Mononuclear cell (primary cell): ENCODE data around the gene ZNF287. TPM values are rescaled to one million over a fixed set of nuclear protein-coding genes. Genes with fewer than 3 reads are reported as not detected.
"Not testable (repeated sequence)": the region's sequence is repeated elsewhere in the genome, so short reads cannot be mapped to it uniquely, and the experiment has no call there.

ENCODE experiments used
- H3K27me3 ChIP-seq: 2 replicates; pipeline ENCODE4 v1.6.0; 2011; ENCODE audit warnings: low read length, control low read depth; ENCODE audit not compliant: insufficient read depth
- H3K4me1 ChIP-seq: 2 replicates; pipeline ENCODE4 v1.5.1; 2011; ENCODE audit warnings: mild to moderate bottlenecking, low read length, control low read depth; ENCODE audit not compliant: insufficient read depth
- H3K4me3 ChIP-seq: 2 replicates; pipeline ENCODE4 v1.5.1; 2011; ENCODE audit warnings: mild to moderate bottlenecking, low read length, moderate library complexity
- H3K9me3 ChIP-seq: 2 replicates; pipeline ENCODE4 v1.5.1; 2011; ENCODE audit warnings: low read depth, mild to moderate bottlenecking, control low read depth, low read length
- total RNA-seq: library from RNA; depleted of rRNA; stranded (reverse); fragments of >200 nt; gene quantifications from one replicate; pipeline ENCODE4 v1.2.3, GENCODE V29; 2012

Gene ZNF287
- total RNA-seq, 1 donor, result 3.3 TPM

DNA sequence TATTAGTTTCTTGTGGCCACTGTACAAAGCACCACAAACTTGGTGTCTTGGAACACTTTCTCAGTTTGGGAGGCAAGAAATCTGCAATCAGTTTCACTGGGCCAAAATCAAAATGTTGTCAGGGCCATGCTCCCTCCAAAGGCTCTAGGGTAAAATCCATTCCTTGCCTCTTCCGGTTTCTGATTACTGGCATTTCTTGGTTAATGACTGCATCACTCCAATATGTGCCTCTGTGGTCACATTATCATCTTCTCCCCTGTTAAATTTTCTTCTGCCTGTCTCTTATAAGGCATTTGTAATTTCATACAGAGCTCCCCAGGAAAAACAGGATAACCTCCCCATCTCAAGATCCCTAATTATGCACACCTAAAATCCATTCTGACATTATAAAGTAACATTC lies 34.8 kb downstream of the ZNF287 start:
- Histone ChIP-seq H3K4me3 (no peak overlapping the region), H3K9me3 (no peaks in the 10 kb centered on the region), H3K4me1 (peaks cover 7% of the 10 kb centered on the region), H3K27me3 (peaks cover 6% of the 10 kb centered on the region)

DNA sequence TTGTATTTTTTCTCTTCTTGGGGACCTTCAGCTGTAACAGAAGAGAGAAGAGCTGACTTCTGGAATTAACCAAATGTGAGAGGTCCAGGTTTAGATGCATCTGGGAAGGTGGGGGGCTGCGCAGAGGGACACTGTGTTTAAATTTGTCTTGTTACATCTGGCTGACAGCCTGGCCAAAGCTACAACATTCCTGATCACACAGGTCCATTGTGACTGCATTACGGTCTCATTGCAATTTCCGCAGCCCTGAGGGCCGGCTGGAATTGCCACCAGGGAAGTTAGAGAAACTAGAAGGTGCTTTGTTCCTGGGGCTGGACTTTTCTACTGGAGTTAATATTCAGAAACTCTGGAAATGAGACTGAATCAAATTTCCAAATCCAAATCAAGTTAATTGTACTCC lies 39.1 kb downstream of the ZNF287 start:
- H3K9me3 ChIP-seq, result no peaks in the 10 kb centered on the region
- H3K27me3 ChIP-seq, result peaks cover 19% of the 10 kb centered on the region
- no peaks in the 10 kb centered on the region for H3K4me1 ChIP-seq
- no peak overlapping the region for H3K4me3 ChIP-seq

DNA sequence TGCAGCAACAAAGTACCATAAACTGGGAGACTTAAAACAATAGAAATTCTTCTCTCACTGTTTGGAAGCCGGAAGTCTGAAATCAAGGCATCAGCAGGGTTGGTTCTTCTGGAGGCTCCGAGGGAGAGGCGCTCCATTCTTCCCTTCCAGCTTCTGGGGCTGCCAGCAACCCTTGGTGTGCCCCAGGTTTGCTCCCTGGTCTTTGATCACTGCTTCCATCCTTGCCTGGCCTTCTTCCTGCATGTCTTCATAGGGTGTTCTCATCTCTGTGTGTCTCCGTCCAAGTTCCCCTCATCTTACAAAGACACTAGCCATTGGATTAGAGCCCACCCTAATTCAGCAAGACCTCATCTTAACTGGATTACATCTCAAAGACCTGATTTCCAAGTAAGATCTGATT lies 41.7 kb downstream of the ZNF287 start:
- Histone ChIP-seq H3K4me3 (no peak overlapping the region), H3K4me1 (no peaks in the 10 kb centered on the region), H3K27me3 (peaks cover 19% of the 10 kb centered on the region), H3K9me3 (no peaks in the 10 kb centered on the region)

DNA sequence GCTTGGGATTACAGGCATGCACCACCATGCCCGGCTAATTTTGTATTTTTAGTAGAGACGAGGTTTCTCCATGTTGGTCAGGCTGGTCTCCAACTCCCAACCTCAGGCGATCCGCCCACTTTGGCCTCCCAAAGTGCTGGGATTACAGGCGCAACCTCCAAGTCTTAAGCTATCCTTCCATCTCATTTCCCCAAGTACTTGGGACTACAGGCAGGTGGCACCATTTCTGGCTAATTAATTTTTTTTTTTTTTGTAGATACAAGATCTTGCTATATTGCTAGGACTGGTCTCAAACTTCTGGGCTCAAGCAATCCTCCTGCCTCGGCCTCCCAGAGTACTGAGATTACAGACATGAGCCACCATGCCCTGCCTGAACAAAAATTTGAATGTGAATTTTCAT lies 43.4 kb downstream of the ZNF287 start:
- not testable (repeated sequence) for H3K9me3 ChIP-seq, H3K4me1 ChIP-seq, H3K4me3 ChIP-seq

DNA sequence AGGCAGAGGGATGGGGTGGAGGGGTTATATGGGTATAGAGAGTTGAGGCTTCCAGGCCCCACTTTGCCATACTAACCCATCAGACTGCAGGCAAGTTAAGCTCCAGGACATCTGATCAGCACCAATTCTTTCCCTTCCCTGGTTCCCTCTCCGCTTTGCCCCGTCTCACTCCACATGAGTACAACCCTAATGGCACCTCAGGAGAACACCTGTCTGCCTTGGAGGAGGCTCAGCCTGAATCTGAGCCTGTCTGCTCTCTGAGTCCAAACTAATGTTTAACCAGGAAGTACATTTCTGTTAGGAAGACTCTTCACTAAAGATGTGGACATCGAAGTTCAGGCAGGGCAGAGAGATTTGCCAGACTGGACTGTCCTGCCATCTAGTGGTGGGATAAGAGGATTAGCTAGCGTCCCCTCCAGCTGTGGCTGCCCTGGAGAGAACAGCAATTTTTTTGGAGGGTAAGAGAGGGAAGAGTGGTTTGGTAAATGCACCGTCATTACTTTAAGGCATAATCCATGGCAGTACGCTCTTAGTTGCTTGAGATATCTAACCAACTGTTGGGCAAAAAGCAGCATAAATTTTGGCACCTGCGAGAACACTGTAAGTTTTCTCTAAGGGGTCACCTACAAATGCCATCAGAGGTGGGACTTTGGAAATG lies 47.8 kb downstream of the ZNF287 start:
- Histone ChIP-seq H3K4me3 (no peak overlapping the region), H3K27me3 (peaks cover 2% of the 10 kb centered on the region), H3K9me3 (no peaks in the 10 kb centered on the region), H3K4me1 (peaks cover 9% of the 10 kb centered on the region)

More for the DNA sequence above, 43.4 kb downstream of the ZNF287 start:
- H3K27me3 ChIP-seq, result peaks cover 19% of the 10 kb centered on the region

DNA sequence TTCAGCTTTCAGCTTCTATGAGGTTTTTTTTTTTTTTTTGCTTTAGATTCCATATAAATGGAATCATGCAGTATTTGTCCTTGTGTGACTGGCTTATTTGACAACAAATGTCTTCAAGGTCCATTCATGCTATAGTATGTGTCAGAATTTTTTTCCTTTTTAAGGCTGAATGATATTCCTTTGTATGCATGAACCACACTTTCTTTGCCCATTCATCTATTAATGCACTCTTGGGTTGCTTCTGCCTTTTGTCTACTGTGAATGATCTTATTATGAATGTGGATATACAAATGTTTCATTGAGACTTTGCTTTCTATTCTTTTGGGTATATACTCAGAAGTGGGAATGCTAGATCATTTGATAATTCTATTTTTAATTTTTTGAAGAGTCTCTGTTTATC lies 50.0 kb downstream of the ZNF287 start:
- Histone ChIP-seq H3K9me3 (no peaks in the 10 kb centered on the region), H3K4me1 (peaks cover 29% of the 10 kb centered on the region), H3K27me3 (peaks cover 2% of the 10 kb centered on the region), H3K4me3 (no peak overlapping the region)

DNA sequence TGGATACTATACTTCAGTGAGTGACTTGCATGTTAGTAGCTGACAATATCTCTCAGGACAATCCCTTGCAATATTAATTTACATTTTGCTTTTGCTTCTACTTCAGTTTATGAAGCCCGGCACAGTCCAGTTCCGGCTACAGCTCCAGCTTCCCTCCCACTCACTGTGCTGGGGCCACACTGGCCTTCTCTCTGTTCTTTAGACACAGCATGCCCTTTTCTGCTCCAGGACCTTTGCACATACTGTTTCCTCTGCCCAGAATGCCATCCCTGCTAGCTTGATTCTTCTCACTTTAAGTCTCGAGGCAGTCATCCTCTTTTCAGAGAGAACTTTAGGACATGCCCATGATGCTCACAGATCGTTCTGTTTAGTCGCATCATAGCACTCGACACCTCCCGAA lies 51.5 kb downstream of the ZNF287 start:
- Histone ChIP-seq H3K9me3 (no peaks in the 10 kb centered on the region), H3K27me3 (peaks cover 2% of the 10 kb centered on the region), H3K4me3 (no peak overlapping the region), H3K4me1 (peaks cover 44% of the 10 kb centered on the region)

DNA sequence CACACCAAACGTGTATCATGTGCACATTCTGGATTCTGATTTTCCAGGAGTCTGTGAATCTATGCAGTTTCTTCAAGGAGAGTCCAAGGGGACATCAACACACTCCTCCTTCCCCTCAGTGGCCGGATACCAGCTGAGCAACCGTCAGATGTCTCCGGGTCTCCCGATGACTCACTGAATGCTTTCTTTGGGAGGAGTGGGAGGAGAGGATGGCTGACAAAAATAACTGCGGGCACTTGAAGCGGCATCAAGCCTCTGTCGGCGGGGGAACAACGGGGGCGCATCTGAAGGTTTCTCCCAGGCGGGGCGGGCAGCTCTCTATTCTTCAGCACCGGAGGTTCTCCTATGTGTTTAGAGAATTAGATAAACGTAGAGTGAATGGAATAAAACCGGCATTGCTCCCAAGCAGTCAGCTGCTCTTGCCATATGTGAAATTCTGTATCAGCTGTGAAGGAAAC lies 52.4 kb downstream of the ZNF287 start:
- no peaks in the 10 kb centered on the region for H3K9me3 ChIP-seq
- peaks cover 53% of the 10 kb centered on the region for H3K4me1 ChIP-seq
- peaks cover 2% of the 10 kb centered on the region for H3K27me3 ChIP-seq
- no peak overlapping the region for H3K4me3 ChIP-seq

DNA sequence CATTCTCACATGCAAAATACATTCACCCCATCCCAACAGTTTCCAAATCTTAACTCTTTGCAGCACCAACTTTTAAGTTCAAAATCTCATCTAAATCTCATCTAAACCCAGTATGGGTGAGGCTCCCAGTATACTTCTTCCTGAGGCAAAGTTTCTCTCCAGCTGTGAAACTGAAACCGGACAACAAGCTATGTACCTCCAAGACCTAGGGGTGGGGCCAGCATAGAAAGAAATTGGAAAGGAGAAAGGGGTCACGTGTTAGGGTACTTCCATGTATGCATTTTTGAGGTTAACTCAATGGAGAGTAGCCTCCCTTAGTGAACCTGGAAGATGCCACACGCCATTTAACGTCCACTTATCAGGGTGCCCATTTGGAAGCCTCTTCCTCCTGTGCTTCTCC lies 53.1 kb downstream of the ZNF287 start:
- Histone ChIP-seq H3K27me3 (peaks cover 2% of the 10 kb centered on the region), H3K4me3 (no peak overlapping the region), H3K4me1 (peaks cover 57% of the 10 kb centered on the region), H3K9me3 (no peaks in the 10 kb centered on the region)

DNA sequence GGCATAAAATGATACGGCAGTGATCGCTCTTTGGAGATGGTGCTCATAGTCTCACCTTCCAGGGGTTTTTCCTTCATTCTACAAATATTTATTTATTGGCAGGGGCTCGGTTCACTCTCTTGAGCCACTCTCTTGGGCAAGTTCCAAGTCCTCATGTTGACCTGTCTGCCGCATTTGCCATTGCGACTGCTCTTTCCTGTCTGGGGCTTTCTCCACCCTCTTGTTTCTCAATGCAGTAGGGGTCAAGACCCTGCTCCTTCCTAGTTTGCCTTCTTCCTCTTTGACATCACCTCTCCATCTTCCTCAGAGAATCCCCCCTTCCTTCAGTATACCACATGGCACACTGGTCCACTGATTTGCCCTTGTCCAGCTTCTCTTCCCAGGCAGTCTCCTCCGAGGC lies 55.1 kb downstream of the ZNF287 start:
- H3K4me3 ChIP-seq, result no peak overlapping the region
- H3K27me3 ChIP-seq, result peaks cover 2% of the 10 kb centered on the region
- no peaks in the 10 kb centered on the region for H3K9me3 ChIP-seq
- H3K4me1 ChIP-seq, result peaks cover 69% of the 10 kb centered on the region

DNA sequence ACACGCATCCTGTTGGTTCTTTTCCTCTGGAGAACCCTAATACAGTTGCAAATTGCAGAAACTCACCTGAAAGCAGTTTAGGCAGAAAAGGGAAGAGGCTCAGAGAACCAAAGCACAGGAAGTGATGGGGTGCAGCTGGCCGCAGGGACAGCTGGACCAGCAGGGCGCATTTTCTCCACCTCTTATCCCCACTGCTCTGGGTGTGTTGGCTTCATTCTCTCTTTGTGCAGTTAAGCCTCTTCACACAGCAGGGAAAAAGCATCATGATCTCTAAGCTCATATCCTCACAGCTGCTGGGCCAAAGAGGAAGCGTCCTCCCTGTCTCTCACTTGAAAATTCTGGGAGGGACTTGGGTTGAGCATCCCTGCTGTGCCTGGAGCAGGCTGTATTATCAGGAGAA lies 57.0 kb downstream of the ZNF287 start:
- Histone ChIP-seq H3K4me1 (peaks cover 69% of the 10 kb centered on the region), H3K4me3 (no peak overlapping the region), H3K27me3 (no peaks in the 10 kb centered on the region), H3K9me3 (no peaks in the 10 kb centered on the region)

DNA sequence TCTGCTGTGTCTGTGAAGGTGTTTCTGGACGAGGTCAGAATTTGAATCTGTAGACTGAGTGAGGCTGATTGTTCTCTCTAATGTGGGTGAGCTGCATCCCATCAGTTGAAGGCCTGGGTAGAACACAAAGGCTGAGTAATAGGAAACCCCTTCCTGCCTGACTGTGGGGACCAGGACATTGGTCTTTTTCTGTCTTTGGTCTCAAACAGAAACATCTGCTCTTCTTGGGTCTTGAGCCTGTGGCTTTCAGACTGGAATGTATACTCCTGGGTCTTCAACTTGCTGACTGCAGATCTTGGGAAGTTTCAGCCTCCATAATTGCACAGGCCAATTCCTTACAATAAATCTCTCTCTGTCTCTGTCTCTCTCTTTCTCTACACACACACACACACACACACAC lies 57.4 kb downstream of the ZNF287 start:
- H3K4me3 ChIP-seq, result no peak overlapping the region
- no peaks in the 10 kb centered on the region for H3K27me3 ChIP-seq
- H3K4me1 ChIP-seq, result peaks cover 69% of the 10 kb centered on the region
- no peaks in the 10 kb centered on the region for H3K9me3 ChIP-seq

DNA sequence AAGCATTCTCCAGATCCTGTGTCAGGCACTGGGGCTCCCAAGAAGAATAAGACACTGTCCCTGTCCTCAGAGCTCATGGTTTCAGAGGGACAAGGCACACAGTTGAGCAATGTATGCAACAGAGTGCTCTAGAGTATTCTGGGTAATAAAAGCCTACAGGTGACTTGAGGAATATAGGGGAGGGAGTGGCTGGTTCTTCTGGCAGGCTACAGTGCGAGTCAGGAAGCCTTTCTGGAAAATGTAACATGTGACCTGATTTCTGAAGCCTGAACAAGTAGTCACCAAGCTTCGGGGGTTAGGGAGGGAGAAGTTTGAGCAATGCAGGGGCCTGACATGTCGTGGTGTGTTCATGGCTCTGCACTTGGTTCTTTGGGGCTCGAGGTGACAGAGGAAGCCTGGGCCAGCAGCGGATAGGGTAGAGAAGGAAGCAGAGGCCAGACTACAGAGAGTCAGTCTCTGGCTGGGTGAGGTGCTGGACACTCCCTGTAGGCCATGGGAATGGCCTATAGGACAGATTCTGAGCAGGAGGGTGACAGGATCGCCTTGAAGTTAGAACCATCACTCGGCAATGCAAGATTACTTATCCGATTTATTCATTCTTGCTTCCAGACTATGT lies 61.0 kb downstream of the ZNF287 start:
- Histone ChIP-seq H3K4me3 (no peak overlapping the region), H3K27me3 (no peaks in the 10 kb centered on the region), H3K4me1 (peaks cover 38% of the 10 kb centered on the region), H3K9me3 (no peaks in the 10 kb centered on the region)

DNA sequence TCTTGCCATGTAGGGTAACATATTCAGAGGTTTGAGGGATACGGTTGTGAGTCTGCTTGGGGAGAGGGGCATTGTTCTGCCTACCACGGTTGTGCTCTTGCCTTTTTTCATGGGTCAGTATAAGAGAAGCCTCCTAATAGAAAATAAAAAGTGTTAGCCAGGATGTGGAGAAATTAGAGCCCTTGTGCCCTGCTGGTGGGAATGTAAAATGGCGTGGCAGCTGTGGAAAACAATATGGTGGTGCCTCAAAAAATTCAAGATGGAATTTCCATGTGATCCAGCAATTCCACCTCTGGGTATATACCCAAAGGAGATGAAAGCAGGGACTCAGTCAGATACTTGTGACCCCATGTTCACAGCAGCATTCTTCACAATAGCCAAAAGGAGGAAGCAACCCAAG lies 62.8 kb downstream of the ZNF287 start:
- Histone ChIP-seq H3K27me3 (no peaks in the 10 kb centered on the region), H3K4me1 (peaks cover 20% of the 10 kb centered on the region), H3K9me3 (no peaks in the 10 kb centered on the region), H3K4me3 (no peak overlapping the region)

DNA sequence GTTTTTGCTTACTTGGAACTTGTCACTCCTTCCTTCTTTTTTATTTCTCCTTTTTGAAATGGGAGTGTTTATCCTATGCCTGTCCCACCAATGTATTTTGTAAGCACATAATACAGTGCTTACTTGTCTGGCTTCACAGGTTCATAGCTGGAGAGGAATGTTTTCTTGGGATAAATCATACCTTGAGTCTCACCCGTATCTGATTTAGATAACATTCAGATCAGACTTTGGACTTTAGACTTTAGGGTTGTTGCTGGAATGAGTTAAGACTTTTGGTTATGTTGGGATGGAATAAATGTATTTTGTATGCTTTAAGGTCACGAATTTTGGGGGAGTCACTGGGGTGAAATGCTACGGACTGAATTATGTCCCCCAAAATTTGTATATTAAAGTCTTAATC lies 64.0 kb downstream of the ZNF287 start:
- H3K9me3 ChIP-seq, result no peaks in the 10 kb centered on the region
- H3K4me1 ChIP-seq, result peaks cover 8% of the 10 kb centered on the region
- no peaks in the 10 kb centered on the region for H3K27me3 ChIP-seq
- no peak overlapping the region for H3K4me3 ChIP-seq
